H1 (cell line): ENCODE results near the gene BTC.

Experiments used
- CBX5 ChIP-seq: fragments of 300-800, 300-1000 bp; sonication (generic); IDR thresholded peaks from 2 replicates; pipeline ENCODE4 v1.7.1; 2016; ENCODE audit warnings: antibody characterized with exemption, low read length, low read depth
- EP300 ChIP-seq, 2 experiments: IDR thresholded peaks; 1 replicate in 1 of 2; 2 replicates in 1 of 2; pipeline ENCODE4 v1.6.1; 2011 to 2012; ENCODE audit warnings: low read depth in 2 of 2, low read length in 2 of 2, mild to moderate bottlenecking in 2 of 2, borderline replicate concordance in 1 of 2, inconsistent platforms in 1 of 2, moderate library complexity in 1 of 2
- MAFK ChIP-seq: IDR thresholded peaks from 2 replicates; pipeline ENCODE4 v1.6.1; 2012; ENCODE audit warnings: low read depth, mild to moderate bottlenecking, improper control_type of control experiment, low read length
- POLR2A ChIP-seq, 2 experiments: IDR thresholded peaks; 1 replicate in 1 of 2; 2 replicates in 1 of 2; pipeline ENCODE4 v1.6.1; 2011; ENCODE audit warnings: low read depth in 2 of 2, low read length in 2 of 2, mild to moderate bottlenecking in 2 of 2; ENCODE audit errors: control extremely low read depth in 1 of 2
- RAD21 ChIP-seq, 2 experiments: IDR thresholded peaks in 1 of 2; conservative IDR thresholded peaks in 1 of 2; 2 replicates each; pipeline ENCODE4 v1.6.1; 2011; ENCODE audit warnings: low read depth in 2 of 2, low read length in 2 of 2, improper control_type of control experiment in 1 of 2, inconsistent platforms in 1 of 2, mild to moderate bottlenecking in 1 of 2, moderate library complexity in 1 of 2
- SUZ12 ChIP-seq: fragments of 200-600 bp; sonication (generic); IDR thresholded peaks from 2 replicates; pipeline ENCODE4 v1.6.1; 2012; ENCODE audit warnings: mild to moderate bottlenecking, inconsistent platforms, low read length, moderate library complexity, mixed read lengths
- TF ChIP-seq, protein P1 (sequence below), 3 experiments: IDR thresholded peaks; 1 replicate in 2 of 3; 2 replicates in 1 of 3; pipeline versions ENCODE4 v1.5.1 to v1.6.1; 2011; ENCODE audit warnings: low read length in 3 of 3, mild to moderate bottlenecking in 3 of 3, inconsistent platforms in 2 of 3, low read depth in 1 of 3, moderate library complexity in 1 of 3; ENCODE audit not compliant: insufficient read depth in 1 of 3; ENCODE audit errors: control extremely low read depth in 1 of 3

DNA sequence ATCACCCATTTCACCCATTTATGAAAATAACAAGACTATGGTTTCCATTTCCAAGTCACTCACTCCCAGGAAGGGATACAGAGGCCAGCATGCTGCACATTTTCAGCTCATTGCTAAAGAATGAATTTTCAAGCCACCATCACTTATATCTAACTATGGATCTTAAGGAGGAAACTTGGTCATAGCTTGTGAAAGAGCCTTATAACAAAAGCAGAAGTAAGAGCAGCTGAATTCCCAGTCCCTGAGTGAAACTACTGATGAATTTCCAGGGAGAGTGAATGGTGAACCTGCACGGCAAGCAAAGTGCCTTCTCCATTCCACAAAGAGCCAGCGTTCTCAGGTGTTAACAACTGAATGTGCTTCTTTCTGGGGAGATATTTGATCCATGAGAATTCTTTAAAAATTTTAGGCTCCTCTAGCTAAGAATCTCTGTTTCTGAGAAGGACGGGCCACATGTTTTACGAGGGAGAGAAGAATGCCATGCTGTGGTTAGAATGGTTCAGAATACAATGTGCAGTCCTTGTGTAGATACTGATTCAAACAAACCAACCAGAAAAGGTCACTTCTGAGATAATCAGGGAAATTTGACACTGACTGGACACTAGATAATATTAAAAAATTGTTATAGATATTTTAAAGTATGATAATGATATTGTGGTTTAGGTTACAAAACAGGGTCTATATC is 24.0 kb downstream of the BTC start:
- no peak for TF ChIP-seq CBX5
- TF ChIP-seq, protein P1, sequence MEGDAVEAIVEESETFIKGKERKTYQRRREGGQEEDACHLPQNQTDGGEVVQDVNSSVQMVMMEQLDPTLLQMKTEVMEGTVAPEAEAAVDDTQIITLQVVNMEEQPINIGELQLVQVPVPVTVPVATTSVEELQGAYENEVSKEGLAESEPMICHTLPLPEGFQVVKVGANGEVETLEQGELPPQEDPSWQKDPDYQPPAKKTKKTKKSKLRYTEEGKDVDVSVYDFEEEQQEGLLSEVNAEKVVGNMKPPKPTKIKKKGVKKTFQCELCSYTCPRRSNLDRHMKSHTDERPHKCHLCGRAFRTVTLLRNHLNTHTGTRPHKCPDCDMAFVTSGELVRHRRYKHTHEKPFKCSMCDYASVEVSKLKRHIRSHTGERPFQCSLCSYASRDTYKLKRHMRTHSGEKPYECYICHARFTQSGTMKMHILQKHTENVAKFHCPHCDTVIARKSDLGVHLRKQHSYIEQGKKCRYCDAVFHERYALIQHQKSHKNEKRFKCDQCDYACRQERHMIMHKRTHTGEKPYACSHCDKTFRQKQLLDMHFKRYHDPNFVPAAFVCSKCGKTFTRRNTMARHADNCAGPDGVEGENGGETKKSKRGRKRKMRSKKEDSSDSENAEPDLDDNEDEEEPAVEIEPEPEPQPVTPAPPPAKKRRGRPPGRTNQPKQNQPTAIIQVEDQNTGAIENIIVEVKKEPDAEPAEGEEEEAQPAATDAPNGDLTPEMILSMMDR (IDR thresholded peaks at IDR 0.05; ENCODE audit: control extremely low read depth in 1 of 3, insufficient read depth in 1 of 3, low read depth in 1 of 3, low read length in 3 of 3), result no peak
- TF ChIP-seq RAD21 (IDR thresholded peaks at IDR 0.05 in 1 of 2, conservative IDR thresholded peaks at IDR 0.05 in 1 of 2; ENCODE audit: low read depth in 2 of 2, low read length in 2 of 2), result no peak
- no peak for TF ChIP-seq EP300 (IDR thresholded peaks at IDR 0.05; ENCODE audit: borderline replicate concordance in 1 of 2, low read depth in 2 of 2, low read length in 2 of 2)
- no peak for TF ChIP-seq MAFK
- no peak for TF ChIP-seq SUZ12
- TF ChIP-seq POLR2A (IDR thresholded peaks at IDR 0.05; ENCODE audit: control extremely low read depth in 1 of 2, low read depth in 2 of 2, low read length in 2 of 2), result no peak
